Upper lobe of right lung (tissue), 1 donor: ENCODE measurements around the gene STMN3. TPM values are rescaled to one million over a fixed set of nuclear protein-coding genes. Genes with fewer than 3 reads are reported as not detected.

Experiments used
- ATAC-seq: fragments of 200-7000 bp; cut with Tn5 transposase; one replicate; pipeline ENCODE4 v1.9.1; 2020; ENCODE audit warnings: mild to moderate bottlenecking, moderate library complexity
- DNase-seq: peaks from one replicate; pipeline ENCODE4 v3.0.0-alpha.2; 2020
- H3K27ac ChIP-seq: fragments of 200-600 bp; one replicate; pipeline ENCODE4 v1.8.0; 2022
- H3K27me3 ChIP-seq: fragments of 200-600 bp; one replicate; pipeline ENCODE4 v1.8.0; 2022; ENCODE audit warnings: mild to moderate bottlenecking
- H3K36me3 ChIP-seq: fragments of 200-600 bp; one replicate; pipeline ENCODE4 v1.8.0; 2022
- H3K4me1 ChIP-seq: fragments of 200-600 bp; one replicate; pipeline ENCODE4 v1.8.0; 2022
- H3K4me3 ChIP-seq: fragments of 200-600 bp; one replicate; pipeline ENCODE4 v1.8.0; 2022; ENCODE audit warnings: mild to moderate bottlenecking
- H3K9me3 ChIP-seq: fragments of 200-600 bp; one replicate; pipeline ENCODE4 v1.8.0; 2022
- intact Hi-C: fragments of 100-400 bp; cut with DNase I; formaldehyde crosslinking; loops from one replicate; pipeline ENCODE4 v1.11.0; 2022
- total RNA-seq: library from RNA; stranded (reverse); fragmentation: NEBNext Ultra II Directional; extraction: Animal tissue kit (Norgen Biotek cat#: 25700); gene quantifications from one replicate; pipeline ENCODE4 v1.2.1, GENCODE V29; 2021
- TF ChIP-seq, protein P1 (sequence below): fragments of 200-600 bp; IDR thresholded peaks from one replicate; pipeline ENCODE4 v1.8.0; 2022; ENCODE audit warnings: antibody characterized with exemption
- donor health status: DM: no; HTN: yes; CAD: no; lungs with severe emphysema.

Gene STMN3
- total RNA-seq, 1 donor from 2014 or later: 12.4 TPM

DNA sequence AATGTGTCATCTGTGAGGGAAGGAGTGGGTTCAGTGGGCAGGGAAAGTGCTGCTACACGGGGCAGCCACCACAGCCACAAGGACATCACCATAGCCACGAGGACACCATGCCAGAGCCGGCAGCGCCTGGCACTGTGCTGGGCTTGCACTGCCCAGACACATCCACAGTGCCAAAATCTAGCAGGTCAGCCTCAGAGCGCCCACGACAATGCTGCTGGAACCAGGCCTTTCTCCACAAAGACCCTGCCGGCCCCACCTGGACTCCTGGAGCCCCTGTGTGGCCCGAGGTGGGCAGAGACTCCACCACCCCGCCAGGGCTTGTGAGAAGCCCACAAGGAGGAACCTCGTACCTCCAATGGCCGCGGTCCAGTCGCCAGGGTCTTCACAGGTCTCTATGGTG lies 60.6 kb downstream of the STMN3 start:
- H3K27me3 ChIP-seq: no peaks in the 10 kb centered on the region
- no peaks in the 10 kb centered on the region for H3K4me1 ChIP-seq
- intact Hi-C loops: no loop called here
- ATAC-seq: no peak
- TF ChIP-seq, protein P1, sequence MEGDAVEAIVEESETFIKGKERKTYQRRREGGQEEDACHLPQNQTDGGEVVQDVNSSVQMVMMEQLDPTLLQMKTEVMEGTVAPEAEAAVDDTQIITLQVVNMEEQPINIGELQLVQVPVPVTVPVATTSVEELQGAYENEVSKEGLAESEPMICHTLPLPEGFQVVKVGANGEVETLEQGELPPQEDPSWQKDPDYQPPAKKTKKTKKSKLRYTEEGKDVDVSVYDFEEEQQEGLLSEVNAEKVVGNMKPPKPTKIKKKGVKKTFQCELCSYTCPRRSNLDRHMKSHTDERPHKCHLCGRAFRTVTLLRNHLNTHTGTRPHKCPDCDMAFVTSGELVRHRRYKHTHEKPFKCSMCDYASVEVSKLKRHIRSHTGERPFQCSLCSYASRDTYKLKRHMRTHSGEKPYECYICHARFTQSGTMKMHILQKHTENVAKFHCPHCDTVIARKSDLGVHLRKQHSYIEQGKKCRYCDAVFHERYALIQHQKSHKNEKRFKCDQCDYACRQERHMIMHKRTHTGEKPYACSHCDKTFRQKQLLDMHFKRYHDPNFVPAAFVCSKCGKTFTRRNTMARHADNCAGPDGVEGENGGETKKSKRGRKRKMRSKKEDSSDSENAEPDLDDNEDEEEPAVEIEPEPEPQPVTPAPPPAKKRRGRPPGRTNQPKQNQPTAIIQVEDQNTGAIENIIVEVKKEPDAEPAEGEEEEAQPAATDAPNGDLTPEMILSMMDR: no peak
- H3K9me3 ChIP-seq: no peaks in the 10 kb centered on the region
- H3K4me3 ChIP-seq: no peak overlapping the region
- H3K36me3 ChIP-seq: peaks cover 54% of the 10 kb centered on the region
- H3K27ac ChIP-seq: no peak overlapping the region
- DNase-seq: no peak

DNA sequence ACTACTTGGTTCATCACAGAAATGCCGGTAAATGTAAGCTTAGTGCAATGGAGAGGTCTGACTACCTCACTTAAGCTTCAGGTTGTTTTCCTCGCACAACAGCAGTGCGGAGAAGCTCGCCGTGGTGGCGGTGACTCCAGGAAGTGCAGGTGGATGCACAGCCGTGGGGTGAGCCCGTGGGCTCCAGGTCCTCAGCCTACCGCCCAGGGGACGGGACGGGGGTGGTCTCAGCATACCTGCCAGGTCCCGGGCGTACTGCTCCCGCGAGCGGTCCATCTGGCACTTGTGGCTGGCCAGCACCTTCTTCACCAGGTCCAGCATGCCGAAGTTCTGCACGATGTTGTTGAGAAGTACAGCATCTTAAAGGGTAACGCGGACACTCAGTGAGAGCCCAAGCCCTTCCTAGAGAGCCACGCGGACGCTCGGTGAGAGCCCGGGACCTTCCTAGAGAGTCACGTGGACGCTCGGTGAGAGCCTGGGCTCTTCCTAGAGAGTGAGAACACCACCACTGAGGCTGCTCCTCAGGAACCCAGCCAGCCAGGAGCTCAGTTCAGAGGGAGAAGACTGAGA lies 61.4 kb downstream of the STMN3 start:
- intact Hi-C loops: no loop called here
- TF ChIP-seq, protein P1: no peak

DNA sequence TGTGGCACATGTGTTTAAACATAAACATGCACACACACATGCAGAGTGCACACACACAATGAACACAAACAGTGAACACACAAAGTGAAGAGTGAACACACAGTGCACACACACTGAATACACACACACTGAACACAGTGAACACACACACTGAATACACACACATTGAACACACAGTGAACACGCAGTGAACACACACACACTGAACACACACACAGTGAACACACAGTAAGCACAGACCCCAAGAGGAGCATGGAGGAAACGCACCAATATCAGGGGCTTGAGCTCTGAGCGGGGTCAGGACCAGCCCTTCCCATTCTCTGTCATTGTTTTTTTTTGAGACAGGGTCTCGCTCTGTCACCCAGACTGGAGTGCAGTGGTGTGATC lies 62.1 kb downstream of the STMN3 start:
- ATAC-seq: no peak
- H3K36me3 ChIP-seq: peaks cover 48% of the 10 kb centered on the region
- TF ChIP-seq, protein P1: no peak
- intact Hi-C loops: no loop called here
- H3K27me3 ChIP-seq: no peaks in the 10 kb centered on the region
- no peak for DNase-seq
- no peaks in the 10 kb centered on the region for H3K9me3 ChIP-seq
- no peaks in the 10 kb centered on the region for H3K4me1 ChIP-seq
- H3K27ac ChIP-seq: no peak overlapping the region
- no peak overlapping the region for H3K4me3 ChIP-seq

More for the DNA sequence above, 61.4 kb downstream of the STMN3 start:
- Histone ChIP-seq H3K9me3 (no peaks in the 10 kb centered on the region), H3K4me1 (no peaks in the 10 kb centered on the region), H3K4me3 (no peak overlapping the region), H3K27ac (no peak overlapping the region), H3K36me3 (peaks cover 54% of the 10 kb centered on the region), H3K27me3 (no peaks in the 10 kb centered on the region)
- DNase-seq (no peak), ATAC-seq (no peak)

DNA sequence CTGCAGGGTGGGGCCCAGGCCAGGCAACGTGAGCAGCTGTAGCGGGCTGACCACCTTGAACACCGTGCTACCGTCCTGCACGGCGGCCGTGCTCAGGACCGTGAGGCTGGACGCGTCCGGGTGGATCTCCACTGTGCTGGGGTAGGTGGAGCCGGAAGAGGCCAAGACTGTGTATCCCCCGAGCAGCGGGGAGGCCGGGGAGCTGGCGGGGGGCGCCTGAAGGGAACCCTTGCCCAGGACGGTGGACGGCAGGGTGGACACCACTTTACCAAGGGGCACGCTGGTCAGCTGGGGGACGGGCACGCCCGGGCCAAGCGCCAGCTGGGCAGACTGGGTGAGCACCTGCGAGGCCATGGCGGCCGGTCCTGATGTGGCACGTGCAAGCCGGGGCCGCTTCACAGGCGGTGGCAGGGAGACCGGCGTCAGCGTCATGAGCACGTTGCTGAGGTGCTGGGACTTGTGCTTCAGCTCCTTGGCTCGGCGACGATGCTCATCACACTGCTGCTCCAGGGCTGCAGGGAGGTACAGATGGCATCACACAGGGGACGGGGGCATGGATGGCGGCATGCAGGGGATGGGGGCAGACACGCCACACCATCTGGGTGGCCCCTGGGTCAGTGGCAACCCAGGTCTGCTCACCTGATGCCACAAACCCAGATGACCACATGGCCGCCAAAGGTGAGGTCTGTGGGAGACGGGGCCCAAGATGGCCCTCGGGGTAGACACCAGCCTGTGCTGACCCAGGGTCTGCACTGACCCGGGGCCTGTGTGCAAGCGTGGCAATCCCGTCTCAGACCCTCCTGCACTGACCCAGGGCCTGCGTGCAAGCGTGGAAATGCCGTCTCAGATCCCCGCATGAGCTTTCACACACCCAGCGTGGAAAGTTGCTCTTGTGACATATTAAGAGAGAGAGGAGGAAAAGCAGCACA lies 62.7 kb downstream of the STMN3 start:
- no peak overlapping the region for H3K27ac ChIP-seq
- no peak overlapping the region for H3K4me3 ChIP-seq
- H3K4me1 ChIP-seq: no peaks in the 10 kb centered on the region
- DNase-seq (no peak), ATAC-seq (no peak)
- no peaks in the 10 kb centered on the region for H3K9me3 ChIP-seq
- TF ChIP-seq, protein P1: no peak
- no peaks in the 10 kb centered on the region for H3K27me3 ChIP-seq
- peaks cover 44% of the 10 kb centered on the region for H3K36me3 ChIP-seq
- intact Hi-C loops: no loop called here

Other genes starting within 250 kb of the STMN3 start
- not detected for gene KCNQ2, start 180.8 kb downstream of the STMN3 start, total RNA-seq
- gene EEF1A2, start 154.3 kb downstream of the STMN3 start, total RNA-seq: 0.67 TPM
- gene PPDPF, start 132.7 kb downstream of the STMN3 start, total RNA-seq: 355 TPM
- gene PTK6, start 116.0 kb downstream of the STMN3 start, total RNA-seq: 4.9 TPM
- not detected for gene SRMS, start 105.7 kb downstream of the STMN3 start, total RNA-seq
- 0.32 TPM for gene FNDC11, start 99.3 kb downstream of the STMN3 start, total RNA-seq
- 53.3 TPM for gene HELZ2, start 79.2 kb downstream of the STMN3 start, total RNA-seq
- gene GMEB2, start 26.3 kb downstream of the STMN3 start, total RNA-seq: 11.3 TPM
- gene RTEL1, start 4.9 kb upstream of the STMN3 start, total RNA-seq: 26.7 TPM
- 14.4 TPM for gene TNFRSF6B, start 43.2 kb upstream of the STMN3 start, total RNA-seq
- 49.4 TPM for gene ARFRP1, start 54.6 kb upstream of the STMN3 start, total RNA-seq
- gene ZGPAT, start 54.6 kb upstream of the STMN3 start, total RNA-seq: 27.6 TPM
- gene LIME1, start 83.2 kb upstream of the STMN3 start, total RNA-seq: 7.8 TPM
- 64.1 TPM for gene SLC2A4RG, start 86.4 kb upstream of the STMN3 start, total RNA-seq
- gene ZBTB46, start 177.8 kb upstream of the STMN3 start, total RNA-seq: 19.7 TPM
- not detected for gene ABHD16B, start 208.1 kb upstream of the STMN3 start, total RNA-seq
- gene TPD52L2, start 211.8 kb upstream of the STMN3 start, total RNA-seq: 81.5 TPM
- 49.8 TPM for gene DNAJC5, start 241.7 kb upstream of the STMN3 start, total RNA-seq